HCT116 (cell line): Measurements from ENCODE around the gene CYB5R2. TPM values are rescaled to one million over a fixed set of nuclear protein-coding genes. Genes with fewer than 3 reads are reported as not detected.

ENCODE experiments used
- ATAC-seq: fragments of 200-7000 bp; cut with Tn5 transposase; 2 replicates; pipeline ENCODE4 v1.9.1; 2020; ENCODE audit warnings: mild to moderate bottlenecking, moderate library complexity
- BruUV-seq: library from RNA; stranded (reverse); fragments of 400-500 nt; replicated peaks from 2 replicates; lab custom pipeline; 2021; lab: Mats Ljungman, UMichigan
- CTCF ChIA-PET: fragments of 300-600 bp; sonication (Branson Sonifier 250); formaldehyde crosslinking; loops from one replicate; lab custom pipeline; 2021; ENCODE audit warnings: antibody characterized with exemption; lab: Charles Lee
- POLR2A ChIA-PET: fragments of 300-600, 350-600 bp; sonication (Branson Sonifier 250); formaldehyde crosslinking; loops from one replicate; lab custom pipeline; 2021; ENCODE audit warnings: antibody characterized with exemption; lab: Charles Lee
- RAD21 ChIA-PET, 2 experiments: fragments of 300-600 bp; sonication (Branson Sonifier 250); formaldehyde crosslinking; loops; one replicate each; lab custom pipeline; 2023; ENCODE audit warnings: low total read pairs in 2 of 2; ENCODE audit not compliant: uncharacterized antibody in 2 of 2, unreplicated experiment in 2 of 2, low non-redundant PET in 1 of 2; lab: Charles Lee
- DNase-seq: peaks from one replicate; pipeline ENCODE4 v3.0.0-alpha.2; 2010; ENCODE audit warnings: low read depth, low spot score
- H2AFZ ChIP-seq: fragments of 200-600 bp; shearing (Covaris generic), sonication (generic); 2 replicates; pipeline ENCODE4 v1.6.1; 2017; ENCODE audit warnings: low read depth, mixed run types, mixed read lengths, antibody characterized with exemption, low read length; ENCODE audit not compliant: poor library complexity, severe bottlenecking
- H3K27ac ChIP-seq: 2 replicates; pipeline ENCODE4 v1.5.1; 2012; ENCODE audit warnings: low read depth, low read length
- H3K27me3 ChIP-seq: fragments of 200-600 bp; sonication (generic); 2 replicates; pipeline ENCODE4 v1.6.1; 2016; ENCODE audit warnings: mixed run types, low read length, mixed read lengths; ENCODE audit not compliant: insufficient read depth
- H3K36me3 ChIP-seq, 2 experiments: fragments of 200-500 bp in 1 of 2; fragments of 200-600 bp in 1 of 2; sonication (Bioruptor generic) in 1 of 2; sonication (generic) in 1 of 2; 2 replicates each; pipeline versions ENCODE4 v1.5.1 to v1.6.1; 2014 to 2016; ENCODE audit warnings: low read length in 2 of 2, inconsistent platforms in 1 of 2, mixed read lengths in 1 of 2, mixed run types in 1 of 2; ENCODE audit not compliant: insufficient read depth in 2 of 2, control insufficient read depth in 1 of 2
- H3K4me1 ChIP-seq, 2 experiments: fragments of 200-600 bp in 1 of 2; sonication (generic) in 1 of 2; 2 replicates each; pipeline versions ENCODE4 v1.5.1 to v1.6.1; 2012 to 2017; ENCODE audit warnings: low read length in 2 of 2, inconsistent platforms in 1 of 2, mild to moderate bottlenecking in 1 of 2, mixed read lengths in 1 of 2, mixed run types in 1 of 2, moderate library complexity in 1 of 2; ENCODE audit not compliant: insufficient read depth in 2 of 2, control insufficient read depth in 1 of 2
- H3K4me2 ChIP-seq: fragments of 200-600 bp; sonication (generic); 2 replicates; pipeline ENCODE4 v1.6.1; 2017; ENCODE audit warnings: mixed run types, low read length, mixed read lengths
- H3K4me3 ChIP-seq, 2 experiments: fragments of 200-600 bp in 1 of 2; sonication (generic) in 1 of 2; replicated peaks in 1 of 2; 2 replicates each; pipeline ENCODE4 v1.5.1; 2011 to 2016; ENCODE audit warnings: low read length in 2 of 2, control low read depth in 1 of 2, low read depth in 1 of 2, mild to moderate bottlenecking in 1 of 2, mixed read lengths in 1 of 2, mixed run types in 1 of 2
- H3K79me2 ChIP-seq: fragments of 200-600 bp; sonication (generic); 2 replicates; pipeline ENCODE4 v1.6.1; 2017; ENCODE audit warnings: mild to moderate bottlenecking, mixed run types, low read length, moderate library complexity, mixed read lengths; ENCODE audit not compliant: insufficient read depth
- H3K9ac ChIP-seq: fragments of 200-600 bp; sonication (generic); 2 replicates; pipeline ENCODE4 v1.6.1; 2016; ENCODE audit warnings: low read length, mixed read lengths
- H3K9me2 ChIP-seq: fragments of 200-600 bp; sonication (generic), shearing (Covaris generic); 2 replicates; pipeline ENCODE4 v1.6.1; 2017; ENCODE audit warnings: mixed run types, mild to moderate bottlenecking, moderate library complexity; ENCODE audit not compliant: insufficient read depth
- H3K9me3 ChIP-seq, 2 experiments: fragments of 200-500 bp in 1 of 2; fragments of 200-600 bp in 1 of 2; sonication (Bioruptor generic) in 1 of 2; sonication (generic) in 1 of 2; 2 replicates each; pipeline ENCODE4 v1.6.1; 2014 to 2017; ENCODE audit warnings: low read length in 2 of 2, mixed read lengths in 2 of 2, inconsistent platforms in 1 of 2, low read depth in 1 of 2, mild to moderate bottlenecking in 1 of 2, mixed run types in 1 of 2, moderate library complexity in 1 of 2; ENCODE audit not compliant: control insufficient read depth in 1 of 2, insufficient read depth in 1 of 2
- H4K20me1 ChIP-seq: fragments of 200-600 bp; sonication (generic), shearing (Covaris generic); 2 replicates; pipeline ENCODE4 v1.6.1; 2017; ENCODE audit warnings: mixed run types, mild to moderate bottlenecking, moderate library complexity; ENCODE audit not compliant: insufficient read depth
- CEBPB ChIP-seq: IDR thresholded peaks from 2 replicates; pipeline ENCODE4 v1.6.1; 2012; ENCODE audit warnings: low read depth
- CTCF ChIP-seq, 3 experiments: fragments of 200-600 bp in 1 of 3; sonication (generic) in 1 of 3; IDR thresholded peaks in 2 of 3; conservative IDR thresholded peaks in 1 of 3; 2 replicates each; pipeline ENCODE4 v1.5.1; 2012 to 2017; ENCODE audit warnings: low read depth in 2 of 3, low read length in 2 of 3, antibody characterized with exemption in 1 of 3, borderline replicate concordance in 1 of 3, control low read depth in 1 of 3, mild to moderate bottlenecking in 1 of 3, mixed read lengths in 1 of 3, mixed run types in 1 of 3, moderate library complexity in 1 of 3; ENCODE audit not compliant: insufficient read depth in 1 of 3
- FOSL1 ChIP-seq: IDR thresholded peaks from 2 replicates; pipeline ENCODE4 v1.6.1; 2012; ENCODE audit warnings: low read depth
- POLR2AphosphoS5 ChIP-seq: IDR thresholded peaks from 2 replicates; pipeline ENCODE4 v1.6.1; 2011; ENCODE audit warnings: mild to moderate bottlenecking, low read depth, low read length, moderate library complexity
- REST ChIP-seq: IDR thresholded peaks from 2 replicates; pipeline ENCODE4 v1.6.1; 2012; ENCODE audit warnings: low read depth
- SRF ChIP-seq: IDR thresholded peaks from 2 replicates; pipeline ENCODE4 v1.6.1; 2012; ENCODE audit warnings: low read depth
- TCF7L2 ChIP-seq: IDR thresholded peaks from 2 replicates; pipeline ENCODE4 v1.7.0; 2011; ENCODE audit warnings: borderline replicate concordance, inconsistent platforms; ENCODE audit not compliant: insufficient read depth, insufficient read length; ENCODE audit errors: extremely low read depth
- ZFX ChIP-seq: fragments of 450-650 bp; IDR thresholded peaks from 2 replicates; pipeline ENCODE4 v1.6.1; 2017
- ZNF274 ChIP-seq: fragments of 200-500 bp; sonication (Bioruptor generic); IDR thresholded peaks from 2 replicates; pipeline ENCODE4 v1.6.1; 2014; ENCODE audit warnings: mild to moderate bottlenecking, low read depth, low read length, inconsistent platforms
- intact Hi-C: fragments of 100-400 bp; cut with micrococcal nuclease; formaldehyde crosslinking; loops from 2 replicates; pipeline ENCODE4 v1.10.0; 2022
- total RNA-seq: library from RNA; stranded (reverse); gene quantifications from one replicate; pipeline ENCODE4 v1.2.1, GENCODE V29; 2021; ENCODE audit not compliant: unreplicated experiment

Gene CYB5R2
- total RNA-seq, 1 experiment from 2014 or later: 14.4 TPM

- no peak overlapping the region for H3K4me3 ChIP-seq
- H3K9ac ChIP-seq: no peak overlapping the region
- CTCF ChIA-PET: interaction anchor here (1.0 kb wide), 1 partner anchor 97 kb away, joined by 4 read pairs; no protein-coding TSS in a partner anchor
- no TSS peak for BruUV-seq
- RAD21 ChIA-PET: no interaction called here
- H3K4me2 ChIP-seq: no peak overlapping the region
- H3K27ac ChIP-seq: no peak overlapping the region
- TF ChIP-seq TCF7L2 (no peak), POLR2AphosphoS5 (no peak), CTCF (IDR thresholded peaks at IDR 0.05 in 2 of 3, conservative IDR thresholded peaks at IDR 0.05 in 1 of 3; ENCODE audit: borderline replicate concordance in 1 of 3, insufficient read depth in 1 of 3, low read depth in 2 of 3, low read length in 2 of 3) (no peak), FOSL1 (no peak), CEBPB (no peak), ZNF274 (no peak), REST (no peak), SRF (no peak), ZFX (no peak)
- TF ChIP-seq, all 23 proteins: peak for 0
- POLR2A ChIA-PET: no interaction called here
- intact Hi-C loops: loop anchor here (5.0 kb wide), 4 partner anchors 157 to 572 kb away; partner anchors contain the start of gene PPFIBP2
- DNase-seq (no peak), ATAC-seq (no peak)
- peaks cover 7 to 17% of the 10 kb centered on the region in 2 experiments; a peak in 2 of 4 replicates for H3K4me1 ChIP-seq
- no peaks in the 10 kb centered on the region for H3K79me2 ChIP-seq
- no peaks in the 10 kb centered on the region for H3K9me3 ChIP-seq
- no peaks in the 10 kb centered on the region for H3K9me2 ChIP-seq
- H3K36me3 ChIP-seq: no peaks in the 10 kb centered on the region
- H4K20me1 ChIP-seq: no peaks in the 10 kb centered on the region
- no peak overlapping the region for H2AFZ ChIP-seq
- H3K27me3 ChIP-seq: no peaks in the 10 kb centered on the region
Observed at GRCh38 chr11:7668911-7669310, 4.4 kb downstream of the CYB5R2 start.
